HPDE6-E6E7 (cell line): Measurements from ENCODE around the gene NAV1.
"Not testable (repeated sequence)": the region's sequence is repeated elsewhere in the genome, so short reads cannot be mapped to it uniquely, and the experiment has no call there.

Source experiments
- DNase-seq: peaks from one replicate; pipeline ENCODE4 v3.0.0; 2011; ENCODE audit warnings: missing footprints; ENCODE audit errors: extremely low spot score

The NAV1 gene

GRCh38 chr1:201538612-201539551 lies at the start of gene NAV1:
Gene NAV1, plus strand, starts transcription at chr1:201539127. Its CDS starts 83,758 bp downstream, at chr1:201622885.
- DNase-seq: no peak

- no peak for DNase-seq
Observed at GRCh38 chr1:201489643-201490261, 49.2 kb upstream of the NAV1 start.

- DNase-seq: no peak
Observed at GRCh38 chr1:201490708-201491131, 48.2 kb upstream of the NAV1 start.

GRCh38 chr1:201491896-201492511 lies 46.9 kb upstream of the NAV1 start:
- DNase-seq: no peak

GRCh38 chr1:201493026-201493656 lies 45.8 kb upstream of the NAV1 start:
- not testable (repeated sequence) for DNase-seq

- no peak for DNase-seq
Observed at GRCh38 chr1:201493757-201494617, 44.9 kb upstream of the NAV1 start.

GRCh38 chr1:201495551-201496295 lies 43.2 kb upstream of the NAV1 start:
- no peak for DNase-seq

- no peak for DNase-seq
Observed at GRCh38 chr1:201496296-201496690, 42.6 kb upstream of the NAV1 start.

- DNase-seq: no peak
Observed at GRCh38 chr1:201497935-201498509, 40.9 kb upstream of the NAV1 start.

GRCh38 chr1:201498621-201499020 lies 40.3 kb upstream of the NAV1 start:
- DNase-seq: no peak

- no peak for DNase-seq
Observed at GRCh38 chr1:201499191-201499590, 39.7 kb upstream of the NAV1 start.

- DNase-seq: no peak
Observed at GRCh38 chr1:201499795-201500669, 38.9 kb upstream of the NAV1 start.

- DNase-seq: no peak
Observed at GRCh38 chr1:201500670-201501120, 38.2 kb upstream of the NAV1 start.

- no peak for DNase-seq
Observed at GRCh38 chr1:201501144-201501543, 37.8 kb upstream of the NAV1 start.

GRCh38 chr1:201501812-201502510 lies 37.0 kb upstream of the NAV1 start:
- DNase-seq: no peak

GRCh38 chr1:201502511-201502857 lies 36.4 kb upstream of the NAV1 start:
- DNase-seq: no peak

- DNase-seq: no peak
Observed at GRCh38 chr1:201503397-201504176, 35.3 kb upstream of the NAV1 start.
